DOHH2 (cell line): ENCODE data around the gene AXIN1.

Source experiments
- H3F3A ChIP-seq: fragments of 200-600 bp; sonication (generic), shearing (Covaris generic); 2 replicates; pipeline ENCODE4 v1.6.0; 2016; ENCODE audit warnings: antibody characterized with exemption, mild to moderate bottlenecking; ENCODE audit not compliant: control insufficient read depth, insufficient read depth
- H3K27ac ChIP-seq: fragments of 200-600 bp; sonication (generic); 2 replicates; pipeline ENCODE4 v1.5.1; 2014; ENCODE audit warnings: low read depth, mild to moderate bottlenecking, low read length, moderate library complexity
- H3K27me3 ChIP-seq: fragments of 200-600 bp; sonication (generic); 2 replicates; pipeline ENCODE4 v1.6.1; 2014; ENCODE audit warnings: mild to moderate bottlenecking, low read length, mixed read lengths; ENCODE audit not compliant: control insufficient read depth
- H3K36me3 ChIP-seq: fragments of 200-600 bp; sonication (generic); 2 replicates; pipeline ENCODE4 v1.6.1; 2014; ENCODE audit warnings: mild to moderate bottlenecking, low read length, moderate library complexity, mixed read lengths; ENCODE audit not compliant: control insufficient read depth
- H3K4me1 ChIP-seq: fragments of 200-600 bp; sonication (generic); 2 replicates; pipeline ENCODE4 v1.6.1; 2014; ENCODE audit warnings: mild to moderate bottlenecking, low read length, mixed read lengths; ENCODE audit not compliant: control insufficient read depth
- H3K4me2 ChIP-seq: fragments of 200-600 bp; sonication (generic); 2 replicates; pipeline ENCODE4 v1.6.0; 2014; ENCODE audit warnings: mild to moderate bottlenecking, low read length, moderate library complexity
- H3K4me3 ChIP-seq: fragments of 200-600 bp; sonication (generic); 2 replicates; pipeline ENCODE4 v1.5.1; 2014; ENCODE audit warnings: mild to moderate bottlenecking, low read length, mixed read lengths
- H3K79me2 ChIP-seq: fragments of 200-600 bp; sonication (generic); 2 replicates; pipeline ENCODE4 v1.6.1; 2014; ENCODE audit warnings: mild to moderate bottlenecking, low read length, mixed read lengths; ENCODE audit not compliant: control insufficient read depth
- H3K9me2 ChIP-seq: fragments of 200-600 bp; sonication (generic); replicated peaks from 2 replicates; pipeline ENCODE4 v1.6.1; 2014; ENCODE audit warnings: mild to moderate bottlenecking, low read length, mixed read lengths; ENCODE audit not compliant: control insufficient read depth
- H3K9me3 ChIP-seq: fragments of 200-600 bp; sonication (generic); 2 replicates; pipeline ENCODE4 v1.6.1; 2014; ENCODE audit warnings: antibody characterized with exemption, low read length, mixed read lengths; ENCODE audit not compliant: control insufficient read depth, insufficient read depth
- H4K20me1 ChIP-seq: fragments of 200-600 bp; sonication (generic); 2 replicates; pipeline ENCODE4 v1.6.0; 2014; ENCODE audit warnings: low read depth, mild to moderate bottlenecking, antibody characterized with exemption, low read length, moderate library complexity; ENCODE audit not compliant: control insufficient read depth, insufficient read depth
- EZH2phosphoT487 ChIP-seq: fragments of 200-600 bp; sonication (generic); IDR thresholded peaks from 2 replicates; pipeline ENCODE4 v1.6.1; 2017; ENCODE audit warnings: borderline replicate concordance, mild to moderate bottlenecking, antibody characterized with exemption, low read length, moderate library complexity, mixed read lengths
- TF ChIP-seq, protein P1 (sequence below): fragments of 200-600 bp; sonication (generic); IDR thresholded peaks from one replicate; pipeline ENCODE4 v1.5.1; 2014; ENCODE audit warnings: antibody characterized with exemption, mild to moderate bottlenecking, low read depth, low read length; ENCODE audit not compliant: poor library complexity, severe bottlenecking

AXIN1 gene

DNA sequence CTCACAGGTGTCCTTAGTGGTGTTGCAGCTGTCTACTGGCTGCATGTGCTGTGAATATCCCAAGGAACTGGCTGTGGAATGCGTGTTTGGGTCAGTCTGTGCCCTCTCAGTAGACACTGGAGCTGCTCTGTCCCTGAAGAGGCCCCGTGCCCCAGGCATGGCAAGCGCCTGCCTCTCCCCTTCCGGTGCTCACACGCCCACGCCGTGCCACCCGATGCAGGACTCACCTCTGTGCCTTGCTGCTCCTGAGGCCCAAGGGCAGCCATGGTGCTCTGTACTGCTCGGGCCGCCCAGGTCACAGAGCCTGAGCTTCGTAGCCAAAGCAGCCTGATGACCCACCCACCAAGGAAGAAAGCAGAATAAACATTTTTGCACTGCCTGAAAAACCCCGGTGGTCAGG lies 86.8 kb downstream of the AXIN1 start:
- Histone ChIP-seq H3K79me2 (no peaks in the 10 kb centered on the region), H3K36me3 (no peaks in the 10 kb centered on the region), H3K4me2 (no peak overlapping the region), H3K27me3 (no peaks in the 10 kb centered on the region), H3K27ac (no peak overlapping the region), H4K20me1 (no peaks in the 10 kb centered on the region), H3K9me3 (no peaks in the 10 kb centered on the region), H3K4me3 (no peak overlapping the region), H3F3A (no peaks in the 10 kb centered on the region), H3K4me1 (no peaks in the 10 kb centered on the region), H3K9me2 (no peaks in the 10 kb centered on the region)
- no peak for TF ChIP-seq EZH2phosphoT487
- TF ChIP-seq, protein P1, sequence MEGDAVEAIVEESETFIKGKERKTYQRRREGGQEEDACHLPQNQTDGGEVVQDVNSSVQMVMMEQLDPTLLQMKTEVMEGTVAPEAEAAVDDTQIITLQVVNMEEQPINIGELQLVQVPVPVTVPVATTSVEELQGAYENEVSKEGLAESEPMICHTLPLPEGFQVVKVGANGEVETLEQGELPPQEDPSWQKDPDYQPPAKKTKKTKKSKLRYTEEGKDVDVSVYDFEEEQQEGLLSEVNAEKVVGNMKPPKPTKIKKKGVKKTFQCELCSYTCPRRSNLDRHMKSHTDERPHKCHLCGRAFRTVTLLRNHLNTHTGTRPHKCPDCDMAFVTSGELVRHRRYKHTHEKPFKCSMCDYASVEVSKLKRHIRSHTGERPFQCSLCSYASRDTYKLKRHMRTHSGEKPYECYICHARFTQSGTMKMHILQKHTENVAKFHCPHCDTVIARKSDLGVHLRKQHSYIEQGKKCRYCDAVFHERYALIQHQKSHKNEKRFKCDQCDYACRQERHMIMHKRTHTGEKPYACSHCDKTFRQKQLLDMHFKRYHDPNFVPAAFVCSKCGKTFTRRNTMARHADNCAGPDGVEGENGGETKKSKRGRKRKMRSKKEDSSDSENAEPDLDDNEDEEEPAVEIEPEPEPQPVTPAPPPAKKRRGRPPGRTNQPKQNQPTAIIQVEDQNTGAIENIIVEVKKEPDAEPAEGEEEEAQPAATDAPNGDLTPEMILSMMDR, result no peak

DNA sequence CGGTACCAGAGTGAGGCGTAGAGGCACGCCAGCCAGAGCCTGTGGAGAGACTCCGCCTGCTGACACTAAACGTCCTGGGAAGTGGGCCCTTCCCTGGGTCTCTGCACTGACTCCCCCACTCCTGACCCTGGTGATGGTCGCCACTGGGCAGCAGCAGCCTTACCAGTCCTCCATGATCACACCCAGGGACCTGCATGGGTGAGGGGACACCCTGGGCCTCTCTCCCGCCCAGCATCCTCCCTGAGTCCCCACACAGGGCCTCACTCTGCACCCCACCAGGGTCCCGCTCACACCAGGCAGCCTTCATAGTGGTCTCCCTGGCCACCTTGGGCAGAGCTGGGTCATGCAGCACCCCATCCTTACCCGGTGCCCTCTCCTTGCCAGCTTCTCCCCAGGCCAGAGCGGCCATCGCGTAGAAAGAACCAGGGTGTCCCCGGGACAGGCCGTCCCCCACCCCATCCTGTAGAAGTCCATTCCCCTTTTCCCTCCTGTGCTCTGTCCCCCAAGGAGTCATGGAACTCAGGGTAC lies 87.5 kb downstream of the AXIN1 start:
- Histone ChIP-seq H4K20me1 (no peaks in the 10 kb centered on the region), H3K27ac (no peak overlapping the region), H3K36me3 (0 out of 2 replicates have a peak, but pooled peaks cover 2% of the 10 kb centered on the region), H3K4me2 (no peak overlapping the region), H3K9me2 (no peaks in the 10 kb centered on the region), H3K4me1 (no peaks in the 10 kb centered on the region), H3K79me2 (no peaks in the 10 kb centered on the region), H3K27me3 (no peaks in the 10 kb centered on the region), H3F3A (no peaks in the 10 kb centered on the region), H3K4me3 (no peak overlapping the region), H3K9me3 (no peaks in the 10 kb centered on the region)
- no peak for TF ChIP-seq EZH2phosphoT487
- TF ChIP-seq, protein P1, result no peak

DNA sequence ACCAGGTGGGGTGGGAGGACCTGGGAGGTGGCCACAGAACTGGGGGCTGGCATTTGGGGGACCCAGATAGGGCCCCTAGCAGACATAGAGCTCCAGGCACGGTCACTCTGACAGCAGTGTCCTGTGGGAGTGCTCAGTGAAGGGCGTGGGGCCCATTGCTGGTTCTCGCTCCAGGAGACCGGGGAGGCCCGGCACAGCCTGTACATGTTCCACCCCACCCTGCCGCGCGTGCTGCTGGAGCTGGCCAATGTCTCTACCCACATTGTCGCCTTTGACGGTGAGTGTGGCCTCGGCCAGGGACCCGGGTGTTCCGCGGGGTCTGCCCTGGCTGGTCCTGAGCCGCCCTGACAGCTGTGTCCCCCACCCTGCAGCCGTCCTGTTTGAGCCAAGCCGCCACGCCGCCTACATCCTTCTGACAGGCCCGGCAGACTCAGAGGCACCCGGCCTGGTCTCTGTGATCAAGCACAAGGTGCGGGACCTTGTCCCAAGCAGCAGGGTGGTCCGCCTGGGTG lies 88.0 kb downstream of the AXIN1 start:
- 0 out of 2 replicates have a peak, but pooled peaks cover 4% of the 10 kb centered on the region for H3K36me3 ChIP-seq
- no peak overlapping the region for H3K4me2 ChIP-seq
- no peaks in the 10 kb centered on the region for H4K20me1 ChIP-seq
- no peaks in the 10 kb centered on the region for H3K27me3 ChIP-seq
- no peaks in the 10 kb centered on the region for H3K9me3 ChIP-seq
- no peaks in the 10 kb centered on the region for H3F3A ChIP-seq
- TF ChIP-seq EZH2phosphoT487, result no peak
- TF ChIP-seq, protein P1, result no peak
- no peak overlapping the region for H3K27ac ChIP-seq
- H3K4me1 ChIP-seq, result no peaks in the 10 kb centered on the region
- H3K9me2 ChIP-seq, result no peaks in the 10 kb centered on the region
- H3K4me3 ChIP-seq, result no peak overlapping the region
- H3K79me2 ChIP-seq, result no peaks in the 10 kb centered on the region
